MM.1S (cell line): ENCODE results near the gene SLC46A2.

Experiments used
- EZH2 ChIP-seq: fragments of 300-600 bp; sonication (generic); optimal IDR thresholded peaks from 2 replicates; pipeline ENCODE3; 2017; ENCODE audit warnings: low read depth, mild to moderate bottlenecking, antibody characterized with exemption, low read length, mixed read lengths
- EZH2phosphoT487 ChIP-seq: fragments of 300-600 bp; sonication (generic); IDR thresholded peaks from 2 replicates; pipeline ENCODE4 v1.6.1; 2018; ENCODE audit warnings: antibody characterized with exemption, low read length
- TF ChIP-seq, protein P1 (sequence below): fragments of 300-600 bp; sonication (generic); IDR thresholded peaks from 2 replicates; pipeline ENCODE4 v1.5.1; 2016; ENCODE audit warnings: antibody characterized with exemption, low read length, mixed read lengths

DNA sequence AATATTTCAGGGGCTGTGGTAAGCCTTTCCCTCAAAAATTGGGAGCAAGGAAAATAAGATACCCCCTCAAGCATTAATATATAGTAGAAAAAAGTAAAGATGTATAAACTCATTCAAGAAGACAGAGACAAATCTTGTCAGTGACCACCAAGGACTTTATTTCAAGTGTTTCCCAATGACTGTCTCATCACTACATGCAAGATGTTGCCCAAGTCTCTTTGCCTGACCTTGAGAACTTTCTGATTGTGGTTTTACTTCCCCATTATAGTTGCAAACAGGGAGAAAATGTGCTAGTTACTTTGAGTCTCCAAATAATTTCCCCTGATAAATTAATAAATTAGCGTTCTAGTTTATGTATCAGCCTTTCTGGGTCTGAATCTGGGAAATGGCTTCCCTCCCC is 4.0 kb upstream of the SLC46A2 start:
- TF ChIP-seq, protein P1, sequence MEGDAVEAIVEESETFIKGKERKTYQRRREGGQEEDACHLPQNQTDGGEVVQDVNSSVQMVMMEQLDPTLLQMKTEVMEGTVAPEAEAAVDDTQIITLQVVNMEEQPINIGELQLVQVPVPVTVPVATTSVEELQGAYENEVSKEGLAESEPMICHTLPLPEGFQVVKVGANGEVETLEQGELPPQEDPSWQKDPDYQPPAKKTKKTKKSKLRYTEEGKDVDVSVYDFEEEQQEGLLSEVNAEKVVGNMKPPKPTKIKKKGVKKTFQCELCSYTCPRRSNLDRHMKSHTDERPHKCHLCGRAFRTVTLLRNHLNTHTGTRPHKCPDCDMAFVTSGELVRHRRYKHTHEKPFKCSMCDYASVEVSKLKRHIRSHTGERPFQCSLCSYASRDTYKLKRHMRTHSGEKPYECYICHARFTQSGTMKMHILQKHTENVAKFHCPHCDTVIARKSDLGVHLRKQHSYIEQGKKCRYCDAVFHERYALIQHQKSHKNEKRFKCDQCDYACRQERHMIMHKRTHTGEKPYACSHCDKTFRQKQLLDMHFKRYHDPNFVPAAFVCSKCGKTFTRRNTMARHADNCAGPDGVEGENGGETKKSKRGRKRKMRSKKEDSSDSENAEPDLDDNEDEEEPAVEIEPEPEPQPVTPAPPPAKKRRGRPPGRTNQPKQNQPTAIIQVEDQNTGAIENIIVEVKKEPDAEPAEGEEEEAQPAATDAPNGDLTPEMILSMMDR, result no peak
- TF ChIP-seq EZH2 (no peak), EZH2phosphoT487 (no peak)
